GM18870 (cell line): ENCODE results near the gene CLOCK.

Experiments
- ATAC-seq: cut with Tn5 transposase; IDR thresholded peaks from one replicate; pipeline ENCODE4 v1.9.1; 2021; ENCODE audit warnings: moderate library complexity; ENCODE audit not compliant: unreplicated experiment

Gene CLOCK

DNA sequence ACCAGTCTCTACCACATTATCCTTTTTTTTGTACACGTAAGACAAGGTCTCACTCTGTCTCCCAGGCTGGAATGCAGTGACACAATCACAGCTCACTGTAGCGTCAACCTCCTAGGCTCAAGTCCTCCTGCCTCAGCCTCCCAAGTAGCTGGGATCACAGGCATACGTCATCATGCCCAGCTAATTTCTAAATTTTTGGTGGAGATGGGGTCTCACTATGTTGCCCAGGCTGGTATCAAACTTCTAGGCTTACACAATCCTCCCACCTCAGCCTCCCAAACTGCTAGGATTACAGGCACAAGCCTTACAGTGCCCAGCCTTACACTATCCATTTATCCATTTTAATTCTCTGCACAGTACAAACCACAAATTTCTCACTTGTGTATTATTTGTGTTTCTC, 58.0 kb downstream of the CLOCK start:
- no peak for ATAC-seq

DNA sequence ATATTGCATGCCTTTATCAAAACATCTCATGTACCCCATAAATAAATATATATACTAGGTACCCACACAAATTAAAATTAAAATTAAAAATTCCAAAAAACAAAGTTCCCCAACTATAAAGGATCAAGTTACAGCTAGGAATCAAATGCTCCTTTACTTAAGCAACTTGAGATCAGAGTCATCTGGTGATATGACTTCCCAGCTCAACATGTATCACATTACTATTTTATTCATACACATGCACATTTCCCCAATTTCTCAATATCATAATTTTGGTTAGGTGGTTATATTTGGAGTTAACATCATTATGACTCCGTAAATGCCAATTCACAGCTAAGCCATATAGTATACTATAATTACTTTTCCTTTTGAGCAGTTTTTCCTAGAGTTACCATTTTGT, 60.9 kb downstream of the CLOCK start:
- no peak for ATAC-seq

DNA sequence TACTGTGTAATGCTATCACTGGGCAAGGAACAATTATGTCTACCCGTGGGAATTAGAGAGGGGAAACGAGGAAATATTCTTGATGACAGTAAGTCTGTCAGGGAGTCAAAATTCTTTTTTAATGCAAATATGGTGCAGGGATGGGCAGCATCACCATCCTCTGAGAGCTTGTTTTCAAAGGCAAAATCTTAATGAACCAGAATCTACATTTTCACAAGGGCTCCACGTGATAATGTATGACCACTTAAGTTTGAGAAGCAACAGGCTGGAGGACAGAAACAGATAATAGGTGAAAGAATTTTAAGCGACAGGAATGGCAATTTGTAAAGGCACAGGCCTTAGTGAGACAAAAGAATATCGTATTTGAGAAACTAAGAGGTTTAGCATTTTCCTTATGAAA, 63.4 kb downstream of the CLOCK start:
- ATAC-seq: no peak

DNA sequence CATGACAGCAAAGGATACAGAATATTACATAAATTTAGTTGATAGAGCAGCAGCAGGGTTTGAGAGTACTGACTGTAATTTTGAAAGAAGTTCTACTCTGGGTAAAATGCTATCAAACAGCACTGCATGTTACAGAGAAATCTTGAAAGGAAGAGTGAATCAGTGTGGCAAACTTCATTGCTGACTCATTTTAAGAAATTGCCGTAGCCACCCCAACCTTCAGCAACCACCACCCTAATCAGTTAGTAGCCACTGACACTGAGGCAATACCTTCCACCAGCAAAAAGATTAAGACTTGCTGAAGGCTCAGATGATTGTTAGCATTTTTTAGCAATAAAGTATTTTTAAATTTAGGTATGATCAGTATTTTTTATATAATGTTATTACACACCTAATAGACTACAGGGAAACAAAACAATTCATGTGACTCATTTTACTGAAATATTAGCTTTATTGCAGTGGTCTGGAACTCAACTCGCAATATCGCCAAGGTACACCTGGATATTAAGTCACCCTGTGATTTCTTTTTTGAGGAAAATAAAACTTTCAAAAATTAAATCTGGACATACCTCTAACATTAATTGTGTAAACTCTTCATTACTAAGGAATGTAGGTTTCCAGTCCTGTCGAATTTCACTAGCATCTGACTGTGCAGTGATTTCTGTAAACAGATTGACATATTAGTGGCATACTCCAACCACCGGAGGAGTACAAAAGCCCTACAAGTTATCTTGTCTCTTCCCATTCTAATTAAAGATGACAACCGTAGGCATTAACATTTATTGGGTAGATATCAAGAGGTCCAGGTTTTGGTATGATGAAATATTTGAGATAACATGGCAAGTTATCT, 71.1 kb downstream of the CLOCK start:
- ATAC-seq: no peak

DNA sequence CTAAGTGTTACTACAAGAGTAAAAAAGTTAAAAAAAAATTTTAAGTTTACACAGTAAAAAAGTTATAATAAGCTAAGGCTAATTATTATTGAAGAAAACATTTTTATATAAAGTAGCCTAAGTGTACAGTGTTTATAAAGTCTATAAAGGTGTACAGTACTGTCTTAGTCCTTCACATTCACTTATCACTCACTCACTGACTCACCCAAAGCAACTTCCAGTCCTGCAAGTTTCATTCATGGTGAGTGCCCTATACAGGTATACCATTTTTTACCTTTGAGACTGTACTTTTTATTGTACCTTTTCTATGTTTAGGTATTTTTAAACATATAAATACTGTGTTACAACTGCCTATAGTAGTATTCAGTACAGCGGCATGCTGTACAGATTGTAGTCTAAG, 76.7 kb downstream of the CLOCK start:
- no peak for ATAC-seq

DNA sequence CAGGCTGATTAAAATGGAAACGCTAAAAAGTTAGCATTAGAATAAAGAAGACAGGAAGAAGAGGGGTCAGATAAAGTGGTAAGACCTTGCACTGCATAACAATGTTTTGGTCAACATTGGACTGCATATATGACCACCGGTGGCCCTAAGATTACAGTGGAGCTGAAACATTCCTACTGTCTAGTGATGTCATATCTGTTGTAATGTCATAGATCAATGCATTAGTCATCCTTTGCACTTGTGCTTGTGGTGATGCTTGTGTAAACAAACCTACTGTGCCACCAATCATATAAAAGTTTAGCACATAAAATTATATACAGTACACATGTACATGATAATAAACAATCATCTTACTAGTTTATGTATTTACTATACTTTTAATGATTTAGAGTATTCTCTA, 78.0 kb downstream of the CLOCK start:
- no peak for ATAC-seq

DNA sequence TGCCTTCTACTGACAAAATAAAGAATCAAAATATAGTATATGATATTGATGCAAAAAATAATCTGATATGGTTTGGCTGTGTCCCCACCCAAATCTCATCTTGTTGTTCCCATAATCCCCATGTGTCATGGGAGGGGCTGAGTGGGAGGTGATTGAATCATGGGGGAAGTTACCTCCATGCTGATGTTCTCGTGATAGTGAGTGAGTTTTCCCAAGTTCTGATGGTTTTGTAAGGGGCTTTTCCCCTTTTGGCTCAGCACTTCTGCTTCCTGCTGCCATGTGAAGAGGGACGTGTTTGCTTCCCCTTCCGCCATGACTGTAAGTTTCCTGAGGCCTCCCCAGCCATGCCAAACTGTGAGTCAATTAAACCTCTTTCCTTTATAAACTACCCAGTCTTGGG, 80.7 kb downstream of the CLOCK start:
- ATAC-seq: no peak

DNA sequence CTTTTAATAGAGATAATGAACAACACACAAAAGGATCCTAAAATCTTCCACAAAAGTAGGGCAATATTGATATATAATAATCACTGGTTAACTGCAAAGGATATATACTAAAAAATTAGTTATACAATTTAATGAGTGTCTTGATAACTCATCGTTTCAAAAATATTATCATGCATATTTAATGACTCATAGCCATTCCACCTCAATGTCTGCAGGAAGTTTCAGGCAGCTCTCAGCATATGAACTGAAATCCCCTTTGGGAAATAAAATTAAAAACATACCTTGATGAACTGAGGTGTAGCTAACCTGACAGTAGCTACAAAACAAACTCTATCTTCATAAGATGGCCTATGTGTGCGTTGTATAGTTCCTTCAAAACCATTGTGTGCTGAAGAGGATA, 88.1 kb downstream of the CLOCK start:
- ATAC-seq: no peak

DNA sequence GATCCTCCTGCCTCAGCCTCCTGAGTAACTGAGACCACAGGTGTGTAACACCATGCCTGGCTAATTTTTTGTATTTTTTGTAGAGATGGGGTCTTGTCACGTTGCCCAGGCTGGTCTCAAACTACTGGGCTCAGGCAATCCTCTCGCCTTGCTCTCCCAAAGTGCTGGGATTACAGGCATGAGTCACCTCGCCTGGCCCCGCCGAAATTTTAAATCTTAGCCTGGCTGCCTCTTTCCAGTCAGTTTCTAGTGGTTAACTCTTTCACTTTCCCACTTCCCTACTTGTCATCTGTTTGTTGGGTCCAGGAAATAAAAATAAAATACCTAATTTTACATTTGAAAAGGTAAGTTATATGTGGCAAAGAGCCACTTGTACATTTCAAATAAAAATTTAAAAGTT, 88.5 kb downstream of the CLOCK start:
- no peak for ATAC-seq

DNA sequence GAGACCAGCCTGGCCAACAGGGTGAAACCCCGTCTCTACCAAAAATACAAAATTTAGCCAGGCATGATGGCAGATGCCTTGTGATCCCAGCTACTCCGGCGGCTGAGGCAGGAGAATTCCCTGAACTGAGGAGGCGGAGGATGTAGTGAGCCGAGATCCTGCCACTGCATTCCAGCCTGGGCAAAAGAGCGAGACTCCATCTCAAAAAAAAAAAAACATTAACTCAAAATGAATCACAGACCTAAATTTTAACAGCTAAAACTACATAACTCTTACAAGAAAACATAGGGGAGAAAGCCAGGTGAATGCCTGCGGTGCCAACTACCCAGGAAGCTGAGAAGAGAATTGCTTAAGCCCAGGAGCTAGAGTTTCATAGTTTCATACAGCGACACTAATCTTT, 96.1 kb downstream of the CLOCK start:
- ATAC-seq: no peak

DNA sequence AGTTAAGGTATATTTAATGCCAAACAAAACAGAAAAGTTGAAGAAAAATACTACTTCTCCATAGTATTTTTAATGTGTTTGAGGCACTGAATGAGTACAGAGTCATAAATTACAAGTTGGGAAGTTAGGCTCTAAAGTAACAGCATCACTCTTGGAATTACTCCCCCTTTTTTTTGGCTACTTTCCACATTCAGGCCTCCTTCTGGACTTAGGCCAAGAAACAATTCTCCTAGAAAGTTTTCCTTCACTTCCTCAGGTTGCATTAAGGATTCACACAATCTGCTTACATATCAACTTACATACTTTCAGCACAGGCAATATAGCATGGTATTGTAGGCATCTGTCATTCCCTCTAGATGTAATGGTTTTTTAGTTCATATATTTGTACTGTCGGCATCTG, 98.9 kb downstream of the CLOCK start:
- no peak for ATAC-seq

DNA sequence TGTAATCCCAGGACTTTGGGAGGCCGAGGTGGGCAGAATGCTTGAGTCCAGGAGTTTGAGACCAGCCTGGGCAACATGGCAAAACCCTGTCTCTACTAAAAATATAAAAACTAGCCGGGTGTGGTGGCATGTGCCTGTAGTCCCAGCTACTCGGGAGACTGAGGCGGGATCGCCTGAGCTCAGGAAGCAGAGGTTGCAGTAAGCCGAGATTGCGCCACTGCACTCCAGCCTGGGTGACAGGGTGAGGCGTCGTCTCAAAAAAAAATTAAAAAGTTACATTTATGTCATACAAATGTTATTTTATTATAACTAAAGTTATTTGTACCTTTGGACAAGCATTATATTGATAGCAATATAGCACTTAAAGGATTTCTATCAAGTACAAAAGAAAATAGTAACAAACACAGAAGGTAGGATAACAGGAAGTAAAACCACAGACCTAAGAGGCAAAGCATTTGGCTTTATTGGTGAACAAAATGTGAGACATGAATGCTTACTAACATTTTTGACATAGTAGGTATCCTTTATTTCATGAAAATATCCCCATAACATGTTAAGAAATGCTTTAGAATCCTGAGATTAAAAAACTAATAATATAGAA, 99.5 kb downstream of the CLOCK start:
- no peak for ATAC-seq

DNA sequence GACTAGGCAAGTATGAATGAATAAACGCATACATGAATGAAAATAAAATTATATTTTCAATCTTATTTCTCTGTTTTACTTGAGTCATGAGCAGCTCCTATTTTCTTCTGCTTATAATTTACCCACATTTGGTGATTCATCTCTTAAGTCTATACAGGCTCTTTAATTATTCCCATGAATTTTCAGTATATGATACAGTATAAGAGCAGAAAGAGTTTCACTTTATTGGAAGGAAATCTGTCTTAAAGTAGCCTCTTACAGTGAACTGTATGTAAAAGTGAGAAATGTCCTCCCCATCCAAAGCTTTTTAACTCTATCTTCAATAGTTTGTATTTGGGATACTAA, 100.2 kb downstream of the CLOCK start:
- ATAC-seq: no peak

DNA sequence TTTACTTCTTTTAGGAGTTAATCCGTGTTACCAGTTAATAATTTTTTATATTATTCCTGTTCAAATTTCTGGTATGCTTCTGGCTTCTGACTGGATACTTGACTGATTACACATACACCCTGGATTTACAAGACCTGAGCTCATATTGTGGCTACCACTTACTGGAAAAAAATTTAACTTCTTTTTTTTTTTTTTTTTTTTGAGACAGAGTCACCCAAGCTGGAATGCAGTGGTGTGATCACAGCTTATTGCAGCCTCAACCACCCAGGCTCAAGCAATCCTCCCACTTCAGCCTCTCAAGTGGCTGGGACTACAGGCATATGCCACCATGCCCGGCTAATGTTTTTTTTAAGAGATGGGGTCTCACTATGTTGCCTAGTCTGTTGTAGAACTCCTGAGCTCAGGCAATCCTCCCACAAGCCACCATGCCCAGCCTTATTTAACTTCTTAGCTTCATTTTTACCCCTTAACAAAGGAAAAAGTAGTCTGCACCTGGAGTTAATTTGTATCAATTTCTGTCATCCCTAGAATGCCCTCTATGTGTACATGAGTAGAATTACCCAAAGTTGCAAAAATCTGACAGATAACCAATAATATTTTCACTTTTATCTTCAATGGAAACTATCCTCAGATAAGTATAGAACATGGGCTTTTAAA, 100.7 kb downstream of the CLOCK start:
- no peak for ATAC-seq

DNA sequence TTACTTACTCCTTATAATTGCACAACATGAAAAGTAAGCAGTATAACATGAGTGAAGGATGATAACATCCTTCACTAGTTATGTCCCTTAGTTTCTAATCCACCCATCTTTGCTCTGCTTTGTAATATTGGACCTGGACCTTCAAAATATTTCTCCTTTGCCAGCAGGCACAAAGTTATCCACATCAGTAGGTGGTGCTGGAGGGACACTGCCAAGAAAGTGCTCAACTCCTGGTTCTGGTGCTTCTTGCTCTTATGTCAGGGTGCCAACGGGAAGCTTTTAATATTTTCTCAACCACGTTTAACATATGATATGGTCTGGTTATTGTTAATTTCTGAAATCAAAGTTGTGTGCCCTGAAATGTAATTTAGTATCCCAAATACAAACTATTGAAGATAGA, 101.9 kb downstream of the CLOCK start:
- ATAC-seq: no peak

DNA sequence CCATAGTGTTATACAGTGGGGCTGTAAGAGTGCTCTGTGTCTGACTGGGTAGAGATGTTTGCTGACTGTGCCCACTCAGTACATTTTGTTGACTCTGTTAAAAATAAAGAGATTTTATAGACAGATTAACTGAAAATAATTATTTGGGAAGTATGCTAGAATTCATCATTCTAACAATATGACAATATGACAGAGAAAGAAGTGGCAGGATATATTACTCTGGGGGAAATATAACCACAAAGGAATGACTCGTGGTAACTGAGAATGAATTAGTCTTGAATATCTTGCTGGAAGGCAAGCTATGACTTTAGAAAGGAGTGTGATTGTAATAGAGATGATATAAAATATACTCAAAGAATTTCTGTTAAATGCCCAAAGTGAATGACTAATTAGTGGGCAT, 104.2 kb downstream of the CLOCK start:
- ATAC-seq: no peak

DNA sequence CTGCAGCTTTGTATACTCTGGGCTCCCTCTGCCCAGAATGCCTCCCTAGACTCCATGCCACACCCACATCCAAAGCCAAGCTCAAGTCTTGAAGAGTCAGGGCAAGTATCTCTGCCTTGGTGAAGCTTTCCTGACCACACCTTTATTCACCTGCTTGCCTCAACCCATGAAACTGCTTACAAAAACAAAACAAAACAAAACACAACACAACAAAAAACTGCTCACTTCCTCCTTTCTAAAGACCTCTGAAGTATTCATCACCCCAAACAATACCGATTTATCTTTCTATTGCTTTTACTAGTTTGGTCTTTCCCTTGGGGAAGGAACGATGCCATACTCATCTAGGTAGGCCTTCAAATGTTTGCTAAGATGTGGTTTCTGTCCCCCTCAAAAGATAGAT, 105.9 kb downstream of the CLOCK start:
- no peak for ATAC-seq

DNA sequence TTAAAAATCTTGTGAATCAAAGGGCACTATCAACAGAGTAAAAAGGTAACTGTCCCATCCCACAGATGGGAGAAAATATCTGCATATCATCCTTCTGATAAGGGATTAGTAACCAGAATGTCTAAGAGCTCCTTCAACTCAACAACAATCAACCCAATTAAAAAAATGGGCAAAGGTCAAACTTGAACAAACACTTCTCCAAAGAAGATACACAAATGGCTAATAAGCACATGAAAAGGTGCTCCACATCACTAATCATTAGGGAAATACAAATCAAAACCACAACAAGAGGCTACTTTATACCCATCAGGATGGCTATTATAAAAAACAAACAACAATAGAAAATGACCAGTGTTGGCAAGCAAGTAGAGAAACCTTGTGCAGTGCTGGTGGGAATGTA, 107.7 kb downstream of the CLOCK start:
- ATAC-seq: no peak

DNA sequence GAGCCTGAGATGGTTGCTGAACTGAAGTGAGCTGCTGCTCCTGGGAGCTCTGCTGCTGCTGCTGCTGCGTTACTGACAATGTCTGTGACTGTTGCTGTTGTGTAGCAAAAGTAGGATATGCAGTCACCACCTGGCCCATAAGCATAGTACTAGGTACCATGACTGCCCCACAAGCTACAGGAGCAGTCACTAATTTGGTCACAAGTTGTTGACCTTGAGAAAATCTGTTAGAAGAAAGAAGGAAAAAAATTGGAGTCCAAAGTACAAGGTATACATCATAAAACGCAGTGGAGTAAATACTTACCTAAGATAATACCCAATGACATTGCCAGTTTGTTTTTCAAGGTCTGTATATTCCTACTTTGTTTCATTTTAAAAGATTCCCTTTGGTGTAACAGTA, 108.4 kb downstream of the CLOCK start:
- ATAC-seq: no peak

DNA sequence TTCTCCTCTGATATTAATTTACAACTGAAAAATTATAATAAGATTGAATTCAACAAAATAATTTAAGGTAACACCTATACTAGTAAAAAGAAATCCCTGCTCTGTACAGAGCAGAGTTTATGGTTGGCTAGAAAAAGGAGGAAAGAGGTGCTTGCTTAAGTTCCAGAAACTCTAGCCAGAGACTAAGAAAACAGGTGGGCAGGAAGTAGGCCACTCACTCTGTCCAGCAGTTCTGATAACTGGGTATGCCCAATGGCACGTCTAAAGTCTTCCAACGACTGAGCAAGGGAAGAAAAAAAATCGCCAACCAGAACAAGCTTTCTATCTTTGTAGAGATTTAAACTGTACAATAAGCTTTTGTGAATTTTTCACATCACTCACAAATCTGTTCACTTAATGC, 108.9 kb downstream of the CLOCK start:
- no peak for ATAC-seq

DNA sequence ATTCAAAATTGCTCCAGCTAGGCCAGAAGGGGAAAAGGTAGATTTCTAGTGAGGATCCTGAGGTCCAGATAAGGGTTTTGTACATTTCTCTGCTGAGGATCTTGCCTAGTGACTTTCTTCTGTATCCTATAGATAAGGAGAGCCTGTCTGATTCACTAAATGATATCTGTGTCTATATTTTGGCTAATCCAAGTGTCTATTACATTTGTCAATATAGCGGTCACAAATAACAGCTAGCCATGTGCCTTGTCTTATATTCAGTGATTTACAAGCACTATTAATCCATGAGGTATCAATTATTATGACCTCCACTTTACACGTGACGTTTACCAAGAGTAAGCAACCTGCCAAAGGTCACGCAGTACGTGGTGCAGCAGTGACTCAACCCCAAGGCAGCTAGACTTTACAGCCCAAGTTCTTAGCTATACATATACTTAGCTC, 109.3 kb downstream of the CLOCK start:
- ATAC-seq: no peak

DNA sequence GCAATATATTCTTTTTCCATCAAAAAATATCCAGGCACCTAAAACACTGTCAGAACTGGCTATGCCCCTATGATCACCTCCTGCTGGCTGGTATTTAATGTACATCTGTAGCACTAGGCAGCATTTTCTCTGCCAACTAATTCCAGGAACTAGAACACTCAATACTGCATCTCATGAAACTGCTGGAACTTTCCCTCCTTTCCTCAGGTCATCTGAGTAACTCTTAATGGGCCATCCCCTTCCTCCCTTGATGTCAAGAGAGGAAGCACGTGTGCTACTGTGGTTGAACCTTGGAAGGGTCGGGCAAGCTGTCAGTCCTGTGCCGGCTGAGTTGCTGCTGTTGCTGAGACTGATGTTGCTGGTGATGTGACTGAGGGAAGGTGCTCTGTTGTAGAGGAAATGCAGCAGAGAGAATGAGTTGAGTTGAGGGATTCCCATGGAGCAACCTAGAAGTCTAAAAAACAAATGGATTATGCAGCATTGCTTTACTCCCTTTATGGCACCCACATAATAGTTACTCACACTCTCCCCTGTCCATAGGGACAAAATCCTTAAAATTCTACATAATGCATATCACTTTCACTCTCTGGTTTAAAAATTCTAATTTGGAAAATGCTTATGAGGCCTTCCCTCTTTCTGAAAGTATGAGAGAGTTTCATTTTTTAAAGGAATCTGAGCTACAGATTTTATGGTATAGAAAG, 111.4 kb downstream of the CLOCK start:
- peak; percentile 77 for ATAC-seq
